ENCODE results near the gene KNSTRN.

KNSTRN gene

DNA sequence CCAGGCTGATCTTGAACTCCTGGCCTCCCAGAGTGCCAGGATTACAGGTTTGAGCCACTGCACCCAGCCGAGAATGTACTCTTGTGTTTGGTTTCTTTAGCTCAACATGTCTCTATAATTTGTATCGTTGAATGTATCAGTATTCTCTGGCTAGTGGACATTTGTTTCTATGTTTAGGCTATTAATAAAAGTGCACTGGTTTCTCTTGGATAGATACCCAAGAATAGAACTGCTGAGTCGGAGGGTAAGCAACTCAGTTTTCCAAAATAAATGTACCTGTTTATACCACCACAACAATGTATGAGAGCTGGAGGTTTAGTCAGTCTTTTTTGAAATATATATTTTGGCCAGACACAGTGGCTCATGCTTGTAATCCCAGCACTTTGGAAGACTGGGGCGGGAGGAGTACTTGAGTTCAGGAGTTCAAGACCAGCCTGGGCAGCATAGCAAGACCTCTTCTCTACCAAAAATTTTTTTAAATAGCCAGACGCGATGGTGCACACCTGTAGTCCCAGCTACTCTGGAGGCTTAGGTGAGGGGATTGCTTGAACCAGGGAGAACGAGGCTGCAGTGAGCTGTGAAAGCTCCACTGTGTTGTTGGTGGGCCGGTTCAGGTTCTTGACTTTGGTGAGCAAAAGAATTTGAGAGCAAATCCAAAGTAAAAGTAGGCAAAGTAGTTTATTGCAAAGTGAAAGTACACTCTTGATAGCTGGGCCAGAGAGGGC, 15.3 kb downstream of the KNSTRN start:
- DNase-seq, result no peak

DNA sequence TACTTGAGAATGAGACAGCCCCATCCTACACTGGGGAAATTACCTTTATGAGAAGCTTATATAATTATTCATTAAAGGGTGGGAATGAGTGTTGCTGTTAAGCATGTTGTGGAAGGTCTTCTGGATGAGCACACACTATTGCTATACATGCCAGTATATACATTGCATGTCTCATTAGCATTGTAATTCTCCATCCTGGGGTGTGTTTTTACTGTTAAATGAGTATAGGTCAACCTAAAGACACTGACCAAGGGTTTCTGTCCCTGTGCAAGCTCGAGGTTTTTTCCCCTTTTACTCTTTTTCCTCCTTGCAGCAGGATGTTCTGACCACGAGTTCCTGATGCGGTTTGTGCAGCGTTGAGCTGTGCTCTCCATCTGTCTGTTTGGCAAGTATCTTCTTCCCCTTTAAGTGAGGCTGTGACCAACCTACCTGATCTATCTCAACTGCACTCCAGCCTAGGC, 15.9 kb downstream of the KNSTRN start:
- DNase-seq, result peak in 7 of 14 donors; percentile 5 to 52 (median 22)

GRCh38 chr15:40399370-40399769, 16.8 kb downstream of the KNSTRN start:
- DNase-seq, result no peak

DNA sequence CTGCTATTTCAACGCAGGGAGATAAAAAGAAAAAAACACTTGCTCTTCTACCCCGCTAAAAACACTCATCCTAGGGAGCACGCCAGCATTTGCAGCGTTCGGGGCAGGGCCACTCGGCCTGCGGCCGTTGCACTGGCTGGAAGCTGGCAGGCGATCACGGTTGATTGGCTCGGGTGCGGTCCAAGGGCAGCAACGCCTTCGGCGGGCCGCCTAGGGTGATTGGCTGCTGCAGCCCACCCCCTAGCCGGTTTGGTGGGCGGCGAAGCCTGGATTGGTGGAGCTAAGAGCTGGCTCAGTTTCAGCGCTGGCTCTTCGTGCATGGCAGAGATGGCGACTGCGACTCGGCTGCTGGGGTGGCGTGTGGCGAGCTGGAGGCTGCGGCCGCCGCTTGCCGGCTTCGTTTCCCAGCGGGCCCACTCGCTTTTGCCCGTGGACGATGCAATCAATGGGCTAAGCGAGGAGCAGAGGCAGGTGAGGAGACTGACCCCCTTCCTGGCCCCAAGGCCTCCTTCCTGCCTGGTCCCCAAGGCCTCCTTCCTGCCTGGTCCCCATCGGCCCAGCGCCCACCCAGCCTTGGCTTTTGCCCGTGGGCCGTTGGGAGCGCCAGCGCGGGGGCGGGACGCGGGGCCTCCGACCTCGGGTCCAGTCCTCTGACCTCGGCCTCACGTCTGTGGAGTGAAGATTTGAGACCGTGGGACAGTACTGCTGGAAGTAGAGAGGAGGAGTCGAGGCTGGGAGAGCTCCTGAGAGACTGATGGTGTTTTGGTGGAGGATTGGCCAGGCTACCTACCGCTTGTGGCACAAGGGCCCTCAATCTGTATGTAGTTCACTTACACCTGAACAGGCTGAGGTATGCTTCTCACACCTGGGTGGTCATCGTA, 23.2 kb downstream of the KNSTRN start, which contains the start of gene IVD:
TSS of gene IVD (plus strand) at position 295 of the 881 bp plus-strand sequence. CDS start at position 328, 33 bp downstream.
- peak; percentile 44 to 98 (median 93) for DNase-seq

GRCh38 chr15:40407330-40407990, 24.9 kb downstream of the KNSTRN start:
- peak in 2 of 14 donors; percentile 4 to 48 for DNase-seq

GRCh38 chr15:40409366-40409765, 26.8 kb downstream of the KNSTRN start:
- DNase-seq, result no peak

DNA sequence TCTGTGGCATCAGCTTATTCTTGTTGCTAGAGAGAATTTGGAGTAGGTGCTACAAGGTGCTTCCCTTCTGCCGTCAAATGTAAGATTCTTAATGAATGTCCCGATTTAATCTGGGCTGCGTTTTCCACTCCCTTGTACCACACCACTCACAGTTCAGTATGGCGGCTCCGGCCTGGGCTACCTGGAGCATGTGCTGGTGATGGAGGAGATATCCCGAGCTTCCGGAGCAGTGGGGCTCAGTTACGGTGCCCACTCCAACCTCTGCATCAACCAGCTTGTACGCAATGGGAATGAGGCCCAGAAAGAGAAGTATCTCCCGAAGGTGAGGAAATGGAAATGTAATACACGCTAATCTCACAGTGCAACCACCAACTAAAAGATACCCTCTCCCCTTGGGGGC, 28.0 kb downstream of the KNSTRN start:
- no peak for DNase-seq

- no peak for DNase-seq
Measured at GRCh38 chr15:40412095-40412759, 29.7 kb downstream of the KNSTRN start.

- no peak for DNase-seq
Measured at GRCh38 chr15:40413036-40413435, 30.5 kb downstream of the KNSTRN start.

GRCh38 chr15:40414816-40415215, 32.3 kb downstream of the KNSTRN start:
- DNase-seq, result no peak

GRCh38 chr15:40415226-40415625, 32.7 kb downstream of the KNSTRN start:
- DNase-seq, result no peak

GRCh38 chr15:40416056-40416455, 33.5 kb downstream of the KNSTRN start:
- no peak for DNase-seq

- no peak for DNase-seq
Measured at GRCh38 chr15:40418126-40418525, 35.6 kb downstream of the KNSTRN start.

- no peak for DNase-seq
Measured at GRCh38 chr15:40420071-40420713, 37.7 kb downstream of the KNSTRN start.

DNA sequence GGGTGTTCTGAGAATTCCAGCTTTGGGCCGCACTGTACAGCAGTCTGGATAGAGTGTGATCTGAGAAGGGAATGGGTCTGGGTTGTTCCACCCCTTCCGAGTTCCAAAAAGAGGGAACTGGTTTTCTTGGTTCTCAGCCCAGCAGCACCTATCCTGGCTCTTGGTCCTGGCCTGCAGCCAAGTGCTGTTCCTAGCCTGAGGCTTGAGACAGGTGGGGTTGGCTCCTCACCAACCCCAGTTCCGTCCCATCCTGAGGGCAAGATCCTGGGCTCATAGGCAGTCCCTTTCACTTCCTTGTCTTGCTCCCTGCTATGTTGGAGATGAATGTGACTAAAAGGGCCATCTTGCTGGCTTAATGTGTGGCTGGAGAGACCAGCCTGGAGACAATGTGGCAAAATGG, 38.3 kb downstream of the KNSTRN start:
- peak in 1 of 14 donors; percentile 62 for DNase-seq

- DNase-seq, result peak in 13 of 14 donors; percentile 25 to 79 (median 57)
Measured at GRCh38 chr15:40421246-40422157, 39.0 kb downstream of the KNSTRN start.

DNA sequence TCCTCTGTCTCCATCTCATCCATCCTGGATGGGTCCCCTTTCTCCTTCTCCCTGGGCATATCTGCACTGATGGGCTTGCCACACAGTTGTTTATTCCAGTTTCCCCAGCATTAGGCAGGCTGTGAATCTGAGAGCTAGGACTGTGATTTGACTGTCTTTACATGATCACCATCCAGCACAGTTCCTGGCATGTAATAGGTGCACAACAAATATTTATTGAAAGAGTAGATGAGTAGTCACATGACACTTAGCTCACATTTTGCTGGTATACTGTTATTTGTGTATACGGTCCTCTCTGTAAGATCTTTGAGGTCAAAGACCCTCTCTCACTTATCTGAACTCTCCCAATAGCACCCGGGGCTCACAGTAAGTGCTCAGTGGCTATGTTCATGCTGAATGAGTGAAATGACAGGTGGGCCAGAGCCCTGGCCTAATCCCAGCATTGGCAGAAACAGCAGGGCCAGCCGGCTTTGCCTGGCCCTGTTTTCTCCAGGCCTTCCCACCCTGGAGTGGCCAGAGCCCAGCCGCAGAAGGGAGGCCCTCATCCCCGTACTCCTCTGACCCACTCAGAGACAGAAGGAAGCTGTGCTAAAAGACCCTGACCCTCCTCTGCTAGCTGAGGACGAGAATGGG, 42.1 kb downstream of the KNSTRN start:
- DNase-seq, result no peak

- DNase-seq, result no peak
Measured at GRCh38 chr15:40425681-40426080, 43.2 kb downstream of the KNSTRN start.

GRCh38 chr15:40427188-40427587, 44.7 kb downstream of the KNSTRN start:
- no peak for DNase-seq

GRCh38 chr15:40428185-40428584, 45.7 kb downstream of the KNSTRN start:
- DNase-seq, result no peak

All from C1 segment of cervical spinal cord (tissue), 14 donors.